ENCODE measurements around the gene MEF2C.

The MEF2C gene

DNA sequence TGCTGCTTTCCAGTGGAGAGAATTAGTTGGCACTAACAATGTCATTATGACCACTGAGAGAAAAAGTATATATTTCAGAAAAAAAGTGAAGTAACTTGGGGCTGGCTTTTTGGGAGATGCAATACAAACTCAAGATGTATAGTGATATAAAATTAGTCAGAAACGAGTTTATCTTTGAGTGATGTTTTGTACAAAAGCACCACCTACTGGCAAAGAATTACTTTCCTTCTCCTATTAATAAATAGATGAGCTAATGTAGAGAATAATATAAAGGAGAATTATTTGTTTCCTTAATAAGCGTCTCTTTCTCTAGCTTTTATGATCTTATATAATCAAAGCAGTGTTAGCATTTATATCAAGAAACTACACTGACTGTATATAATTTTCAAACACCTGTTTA lies 158.8 kb downstream of the MEF2C start:
- no peak for TF ChIP-seq CTCF (IDR thresholded peaks at IDR 0.05; ENCODE audit: extremely low read depth, missing control alignments)
- DNase-seq (ENCODE audit: low spot score), result no peak

DNA sequence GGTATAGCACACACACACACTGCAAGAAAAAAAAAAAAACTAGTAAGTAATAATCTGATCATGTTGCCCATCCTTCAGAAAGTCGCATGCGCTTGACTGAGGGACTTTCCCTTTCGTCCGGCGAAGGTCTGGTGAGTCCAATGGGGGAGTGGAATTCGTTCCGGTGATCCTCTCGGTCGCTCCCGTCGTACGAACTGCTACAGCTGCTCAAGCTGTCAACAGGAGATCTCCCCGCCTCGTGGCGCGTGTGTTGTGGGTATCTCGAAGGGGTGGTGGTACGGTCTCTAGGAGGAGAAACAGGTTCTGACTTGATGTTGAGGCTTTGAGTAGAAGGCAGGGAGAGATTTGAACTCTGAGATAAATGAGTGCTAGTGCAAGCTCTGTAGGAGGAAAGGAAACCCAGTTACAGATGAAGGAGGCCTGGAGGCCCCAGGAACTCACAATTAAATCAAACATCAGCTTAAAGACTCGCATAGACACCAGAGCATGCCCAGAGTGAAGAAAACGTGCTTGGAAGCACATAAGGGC lies 160.4 kb downstream of the MEF2C start:
- no peak for DNase-seq (ENCODE audit: low spot score)
- no peak for TF ChIP-seq CTCF (IDR thresholded peaks at IDR 0.05; ENCODE audit: extremely low read depth, missing control alignments)

GRCh38 chr5:88719434-88719833 lies 163.6 kb downstream of the MEF2C start:
- no peak for TF ChIP-seq CTCF (IDR thresholded peaks at IDR 0.05; ENCODE audit: extremely low read depth, missing control alignments)

GRCh38 chr5:88718736-88719135 lies 164.2 kb downstream of the MEF2C start:
- no peak for TF ChIP-seq CTCF (IDR thresholded peaks at IDR 0.05; ENCODE audit: extremely low read depth, missing control alignments)
- DNase-seq (ENCODE audit: low spot score), result no peak

More at GRCh38 chr5:88719434-88719833, 163.6 kb downstream of the MEF2C start:
- DNase-seq (ENCODE audit: low spot score), result no peak

- no peak for TF ChIP-seq CTCF (IDR thresholded peaks at IDR 0.05; ENCODE audit: extremely low read depth, missing control alignments)
- DNase-seq (ENCODE audit: low spot score), result no peak
Observed at GRCh38 chr5:88716101-88716500, 166.9 kb downstream of the MEF2C start.

GRCh38 chr5:88715503-88715902 lies 167.5 kb downstream of the MEF2C start:
- DNase-seq (ENCODE audit: low spot score), result no peak
- TF ChIP-seq CTCF (IDR thresholded peaks at IDR 0.05; ENCODE audit: extremely low read depth, missing control alignments), result no peak

DNA sequence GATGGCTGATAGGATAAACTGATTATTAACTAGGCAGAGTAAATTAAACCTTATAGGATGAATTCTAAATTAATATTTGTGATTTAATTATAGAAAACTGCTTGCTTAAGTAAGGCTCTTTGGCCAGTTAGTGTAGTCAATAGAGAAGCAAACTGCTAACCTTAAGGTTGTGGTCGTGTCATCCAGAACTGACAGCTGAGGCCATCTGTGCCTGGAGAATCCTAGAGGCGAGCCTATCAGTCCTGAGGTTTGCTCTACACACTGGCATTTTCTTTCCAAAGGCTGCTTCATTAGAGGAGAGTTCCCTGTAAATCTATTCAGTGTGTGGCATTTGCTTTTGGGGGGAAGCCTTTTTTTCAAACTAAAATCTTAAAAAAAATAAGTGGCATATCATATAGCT lies 169.2 kb downstream of the MEF2C start:
- no peak for TF ChIP-seq CTCF (IDR thresholded peaks at IDR 0.05; ENCODE audit: extremely low read depth, missing control alignments)
- no peak for DNase-seq (ENCODE audit: low spot score)
